ENCODE data around the gene ALPL.

Gene ALPL

DNA sequence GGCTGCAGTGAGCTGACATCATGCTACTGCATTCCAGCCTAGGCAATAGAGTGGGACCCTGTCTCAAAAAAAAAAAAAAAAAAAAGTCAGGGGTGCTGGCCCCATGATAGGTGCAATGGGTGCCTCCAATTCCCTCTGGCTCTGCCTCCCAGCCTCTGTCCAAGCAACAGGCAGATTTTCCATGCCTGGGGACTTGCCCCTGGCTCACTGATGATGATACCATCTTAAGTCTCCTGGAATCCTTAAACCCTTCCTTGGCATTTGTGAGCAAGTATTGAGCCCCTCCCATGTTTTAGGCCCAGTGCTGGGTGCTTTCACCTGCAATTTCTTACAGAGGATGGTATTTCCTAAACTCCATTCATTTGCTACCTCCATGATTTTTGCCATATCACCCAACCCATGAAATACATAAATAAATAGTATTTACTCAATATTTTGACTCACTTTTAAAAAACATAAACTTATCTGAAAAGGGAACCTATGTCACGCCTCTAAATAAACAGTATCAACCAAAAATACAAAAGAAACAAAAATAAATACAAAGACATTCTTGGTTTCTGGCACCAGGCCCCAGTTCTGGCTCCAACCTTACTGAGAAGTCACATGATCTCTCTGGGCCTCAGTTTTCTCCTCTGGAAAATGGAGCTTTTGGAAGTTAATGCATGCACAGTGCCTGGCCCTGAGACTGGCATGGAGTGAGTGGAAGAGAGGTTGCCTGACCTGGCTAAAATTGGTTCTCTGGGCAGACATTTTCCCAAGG, 1.5 kb upstream of the ALPL start:
- no peak for TF ChIP-seq CTCF (IDR thresholded peaks at IDR 0.05; ENCODE audit: control insufficient read depth, insufficient read depth, low read depth, low read length, missing control alignments)
- no peak overlapping the region for H3K4me3 ChIP-seq (ENCODE audit: control insufficient read depth, low read depth, low read length)
- DNase-seq (ENCODE audit: low read depth) = no peak

DNA sequence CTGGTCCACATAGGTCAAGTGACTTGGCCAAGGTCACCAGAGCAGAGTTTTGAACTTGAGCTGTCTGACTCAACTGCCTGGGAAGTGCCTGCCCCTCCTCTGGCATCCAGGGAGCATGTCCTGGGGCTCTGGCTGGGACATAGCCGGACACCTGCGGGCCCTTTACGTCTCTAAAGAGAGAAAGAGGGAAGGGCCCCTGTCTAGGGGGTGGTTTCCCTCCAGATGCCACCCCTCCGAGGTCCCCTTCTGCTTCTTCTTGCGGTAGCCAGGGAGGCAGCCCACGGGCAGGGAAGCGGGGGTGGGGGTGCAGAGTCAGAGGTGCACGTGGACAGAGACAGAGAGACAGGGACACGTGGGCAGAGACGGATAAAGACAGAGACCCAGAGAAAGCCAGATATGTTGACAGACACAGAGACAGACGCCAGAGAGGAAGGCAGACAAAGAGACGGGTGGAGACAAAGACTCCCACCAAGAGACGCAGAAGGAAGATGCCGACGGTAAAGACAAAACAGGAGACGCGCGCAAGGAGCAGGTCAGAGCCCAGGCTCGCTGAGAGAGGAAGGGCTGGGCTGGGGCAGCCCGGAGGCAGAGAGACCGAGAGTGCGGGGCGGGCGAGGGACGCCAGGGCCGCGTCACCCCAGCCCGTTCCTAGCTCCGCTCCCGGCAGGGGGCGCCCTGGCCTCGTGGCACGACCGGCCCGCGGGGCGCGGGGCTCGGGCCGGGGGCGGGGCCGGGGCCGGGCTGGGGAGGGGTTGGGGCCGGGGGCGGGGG, 458 bp upstream of the ALPL start:
- TF ChIP-seq CTCF (IDR thresholded peaks at IDR 0.05; ENCODE audit: control insufficient read depth, insufficient read depth, low read depth, low read length, missing control alignments) = peak; percentile 56
- no peak overlapping the region; the same call in 1 of the 2 replicates for H3K4me3 ChIP-seq (ENCODE audit: control insufficient read depth, low read depth, low read length)
- DNase-seq (ENCODE audit: low read depth) = no peak

- no peak for DNase-seq (ENCODE audit: low read depth)
Observed at GRCh38 chr1:21510113-21510493, 880 bp downstream of the ALPL start.

DNA sequence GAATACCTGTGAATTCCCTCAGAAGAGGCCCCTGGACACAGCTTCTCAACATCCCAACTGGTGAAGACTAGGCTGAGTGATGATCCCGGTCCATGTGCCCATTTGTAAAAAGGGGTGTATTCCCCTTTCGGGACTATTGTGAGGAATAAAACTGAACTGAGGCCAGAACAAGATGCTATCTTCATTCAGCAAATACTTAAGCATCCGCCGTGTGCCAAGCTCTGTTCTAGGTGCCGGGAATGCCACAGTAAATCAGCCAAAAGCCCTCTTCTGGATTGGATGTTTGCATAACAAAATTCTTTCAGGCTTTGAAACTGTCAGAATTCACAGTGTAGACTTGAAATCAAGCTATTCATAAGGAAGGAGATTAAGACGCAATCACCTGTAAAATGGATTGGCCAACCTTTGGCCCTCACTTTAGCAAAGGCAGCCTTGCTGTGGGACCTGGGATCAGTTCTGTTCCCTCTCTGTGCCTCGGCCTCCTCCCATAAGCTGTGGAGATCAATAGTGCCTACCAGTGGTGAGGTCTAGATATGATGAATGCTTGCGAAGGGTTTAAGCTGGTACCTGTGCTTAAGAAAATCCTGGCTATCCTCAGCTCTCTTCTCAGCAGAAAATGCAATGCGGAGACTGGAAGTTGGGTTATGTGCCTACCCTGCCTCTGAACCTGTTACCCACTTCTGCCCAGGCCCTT, 1.8 kb downstream of the ALPL start:
- no peak for TF ChIP-seq CTCF (IDR thresholded peaks at IDR 0.05; ENCODE audit: control insufficient read depth, insufficient read depth, low read depth, low read length, missing control alignments)
- no peak overlapping the region for H3K4me3 ChIP-seq (ENCODE audit: control insufficient read depth, low read depth, low read length)
- no peak for DNase-seq (ENCODE audit: low read depth)

More at GRCh38 chr1:21510113-21510493, 880 bp downstream of the ALPL start:
- TF ChIP-seq CTCF (IDR thresholded peaks at IDR 0.05; ENCODE audit: control insufficient read depth, insufficient read depth, low read depth, low read length, missing control alignments) = no peak
- no peak overlapping the region for H3K4me3 ChIP-seq (ENCODE audit: control insufficient read depth, low read depth, low read length)

- TF ChIP-seq CTCF (IDR thresholded peaks at IDR 0.05; ENCODE audit: control insufficient read depth, insufficient read depth, low read depth, low read length, missing control alignments) = no peak
- DNase-seq (ENCODE audit: low read depth) = peak; percentile 87
- no peak overlapping the region for H3K4me3 ChIP-seq (ENCODE audit: control insufficient read depth, low read depth, low read length)
Observed at GRCh38 chr1:21511579-21512522, 2.6 kb downstream of the ALPL start.

DNA sequence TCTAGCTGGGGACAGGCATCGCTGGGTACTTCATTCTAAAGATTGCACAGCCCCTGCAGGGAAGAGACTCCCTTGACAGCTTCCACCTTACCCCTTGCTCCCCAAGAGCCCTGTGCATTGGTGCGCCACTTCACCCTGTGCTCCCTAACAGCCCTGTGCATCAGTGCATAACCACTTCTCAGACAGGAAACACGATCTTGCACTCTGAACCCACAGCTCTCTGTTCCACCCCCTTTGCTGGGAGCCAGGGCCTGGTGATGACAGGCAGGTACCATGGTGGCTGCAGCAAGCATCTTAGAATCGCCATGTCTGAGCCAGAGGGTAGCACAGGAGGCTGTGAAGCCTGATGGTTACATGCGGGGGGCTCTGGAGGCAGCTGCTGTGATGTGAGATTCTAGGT, 5.0 kb downstream of the ALPL start:
- no peak for DNase-seq (ENCODE audit: low read depth)
- H3K4me3 ChIP-seq (ENCODE audit: control insufficient read depth, low read depth, low read length) = no peak overlapping the region
- TF ChIP-seq CTCF (IDR thresholded peaks at IDR 0.05; ENCODE audit: control insufficient read depth, insufficient read depth, low read depth, low read length, missing control alignments) = no peak

Measured in AG09309 (cell line).